ENCODE measurements around the gene EPB41L5.
"Not testable (repeated sequence)": the region's sequence is repeated elsewhere in the genome, so short reads cannot be mapped to it uniquely, and the experiment has no call there.

EPB41L5 gene

GRCh38 chr2:120148669-120149068, 135.8 kb downstream of the EPB41L5 start:
- TF ChIP-seq CTCF (conservative IDR thresholded peaks at IDR 0.05; ENCODE audit: control insufficient read depth, insufficient read depth, low read depth, low read length), result no peak
- no peak for DNase-seq (ENCODE audit: low read depth)
- H3K4me3 ChIP-seq (ENCODE audit: control insufficient read depth, low read depth, low read length), result no peak overlapping the region

GRCh38 chr2:120149406-120149805, 136.5 kb downstream of the EPB41L5 start:
- TF ChIP-seq CTCF (conservative IDR thresholded peaks at IDR 0.05; ENCODE audit: control insufficient read depth, insufficient read depth, low read depth, low read length), result no peak
- no peak overlapping the region for H3K4me3 ChIP-seq (ENCODE audit: control insufficient read depth, low read depth, low read length)
- no peak for DNase-seq (ENCODE audit: low read depth)

GRCh38 chr2:120150040-120150482, 137.2 kb downstream of the EPB41L5 start:
- TF ChIP-seq CTCF (conservative IDR thresholded peaks at IDR 0.05; ENCODE audit: control insufficient read depth, insufficient read depth, low read depth, low read length), result no peak
- H3K4me3 ChIP-seq (ENCODE audit: control insufficient read depth, low read depth, low read length), result no peak overlapping the region
- no peak for DNase-seq (ENCODE audit: low read depth)

- DNase-seq (ENCODE audit: low read depth), result no peak
- TF ChIP-seq CTCF (conservative IDR thresholded peaks at IDR 0.05; ENCODE audit: control insufficient read depth, insufficient read depth, low read depth, low read length), result no peak
- no peak overlapping the region for H3K4me3 ChIP-seq (ENCODE audit: control insufficient read depth, low read depth, low read length)
Measured at GRCh38 chr2:120155308-120155707, 142.4 kb downstream of the EPB41L5 start.

- not testable (repeated sequence) for DNase-seq (ENCODE audit: low read depth); H3K4me3 ChIP-seq (ENCODE audit: control insufficient read depth, low read depth, low read length)
Measured at GRCh38 chr2:120158658-120159057, 145.8 kb downstream of the EPB41L5 start.

- H3K4me3 ChIP-seq (ENCODE audit: control insufficient read depth, low read depth, low read length), result no peak overlapping the region
- peak; percentile 39 for DNase-seq (ENCODE audit: low read depth)
- TF ChIP-seq CTCF (conservative IDR thresholded peaks at IDR 0.05; ENCODE audit: control insufficient read depth, insufficient read depth, low read depth, low read length), result no peak
Measured at GRCh38 chr2:120161190-120161589, 148.3 kb downstream of the EPB41L5 start.

- no peak for DNase-seq (ENCODE audit: low read depth)
- TF ChIP-seq CTCF (conservative IDR thresholded peaks at IDR 0.05; ENCODE audit: control insufficient read depth, insufficient read depth, low read depth, low read length), result no peak
- H3K4me3 ChIP-seq (ENCODE audit: control insufficient read depth, low read depth, low read length), result no peak overlapping the region
Measured at GRCh38 chr2:120162716-120163115, 149.8 kb downstream of the EPB41L5 start.

Measured in fibroblast of mammary gland (primary cell).